ENCODE data around the gene RFX5.

Gene RFX5

DNA sequence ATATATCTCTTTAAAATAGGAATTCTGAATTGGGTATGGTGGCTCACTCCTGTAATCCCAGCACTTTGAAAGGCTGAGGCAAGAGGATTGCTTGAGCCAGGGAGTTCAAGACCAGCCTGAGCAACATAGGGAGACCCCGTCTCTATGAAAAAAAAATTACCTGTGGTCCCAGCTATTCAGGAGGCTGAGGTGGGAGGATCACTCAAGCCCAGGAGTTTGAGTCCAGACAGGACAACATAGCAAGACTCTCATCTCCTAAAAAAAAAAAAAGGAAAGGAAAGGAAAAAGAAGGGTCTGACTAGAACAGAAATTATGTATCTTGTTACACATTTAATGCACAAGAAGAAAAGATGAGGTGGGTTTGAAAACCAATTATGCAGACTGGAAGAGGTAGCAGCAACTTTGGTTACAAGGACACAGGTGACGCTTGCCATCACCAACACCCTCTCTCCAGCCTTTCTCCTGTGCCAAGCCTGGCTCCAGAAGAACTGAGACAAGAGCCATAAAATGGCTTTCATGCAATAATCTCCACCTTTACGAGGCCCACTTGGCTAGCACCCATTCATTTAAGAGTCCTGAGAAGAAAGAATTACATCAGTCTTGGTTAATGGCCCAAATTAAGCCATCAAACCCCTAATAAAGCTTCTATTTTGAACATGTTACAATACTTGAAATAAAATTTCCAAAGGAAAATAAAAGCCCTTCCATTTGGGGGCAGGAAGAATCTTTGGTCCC, 30.3 kb upstream of the RFX5 start:
- H3K4me3 ChIP-seq (ENCODE audit: low read depth, low read length): no peak overlapping the region
- TF ChIP-seq, protein P1, sequence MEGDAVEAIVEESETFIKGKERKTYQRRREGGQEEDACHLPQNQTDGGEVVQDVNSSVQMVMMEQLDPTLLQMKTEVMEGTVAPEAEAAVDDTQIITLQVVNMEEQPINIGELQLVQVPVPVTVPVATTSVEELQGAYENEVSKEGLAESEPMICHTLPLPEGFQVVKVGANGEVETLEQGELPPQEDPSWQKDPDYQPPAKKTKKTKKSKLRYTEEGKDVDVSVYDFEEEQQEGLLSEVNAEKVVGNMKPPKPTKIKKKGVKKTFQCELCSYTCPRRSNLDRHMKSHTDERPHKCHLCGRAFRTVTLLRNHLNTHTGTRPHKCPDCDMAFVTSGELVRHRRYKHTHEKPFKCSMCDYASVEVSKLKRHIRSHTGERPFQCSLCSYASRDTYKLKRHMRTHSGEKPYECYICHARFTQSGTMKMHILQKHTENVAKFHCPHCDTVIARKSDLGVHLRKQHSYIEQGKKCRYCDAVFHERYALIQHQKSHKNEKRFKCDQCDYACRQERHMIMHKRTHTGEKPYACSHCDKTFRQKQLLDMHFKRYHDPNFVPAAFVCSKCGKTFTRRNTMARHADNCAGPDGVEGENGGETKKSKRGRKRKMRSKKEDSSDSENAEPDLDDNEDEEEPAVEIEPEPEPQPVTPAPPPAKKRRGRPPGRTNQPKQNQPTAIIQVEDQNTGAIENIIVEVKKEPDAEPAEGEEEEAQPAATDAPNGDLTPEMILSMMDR (IDR thresholded peaks at IDR 0.05; ENCODE audit: low read depth, low read length): no peak
- TF ChIP-seq, protein P2, sequence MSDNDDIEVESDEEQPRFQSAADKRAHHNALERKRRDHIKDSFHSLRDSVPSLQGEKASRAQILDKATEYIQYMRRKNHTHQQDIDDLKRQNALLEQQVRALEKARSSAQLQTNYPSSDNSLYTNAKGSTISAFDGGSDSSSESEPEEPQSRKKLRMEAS (IDR thresholded peaks at IDR 0.05; ENCODE audit: low read depth, low read length): no peak
- no peak for TF ChIP-seq POLR2A (IDR thresholded peaks at IDR 0.05; ENCODE audit: extremely low read depth, insufficient read length)
- no peak for DNase-seq (ENCODE audit: low read depth)

DNA sequence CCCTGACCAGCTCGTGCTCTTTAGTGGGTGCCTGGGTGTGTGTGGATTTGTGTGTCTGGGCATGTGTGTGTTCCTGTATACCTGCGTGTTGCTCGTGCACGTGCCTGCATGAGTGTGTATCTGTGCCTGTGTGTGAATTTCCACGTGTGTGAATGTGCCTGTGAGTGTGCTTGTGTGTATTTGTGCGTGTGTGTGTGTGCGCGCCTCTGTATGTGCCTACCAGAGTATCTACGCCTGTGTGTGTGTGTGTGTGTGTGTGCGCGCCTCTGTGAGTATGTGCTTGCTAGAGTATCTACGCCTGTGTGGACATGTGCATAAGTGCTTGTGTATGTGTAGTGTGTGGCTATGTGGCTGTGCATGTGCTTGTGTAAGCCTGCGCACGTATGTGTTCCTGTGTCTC, 26.1 kb upstream of the RFX5 start:
- TF ChIP-seq POLR2A (IDR thresholded peaks at IDR 0.05; ENCODE audit: extremely low read depth, insufficient read length) (no peak), MYC (IDR thresholded peaks at IDR 0.05; ENCODE audit: low read depth, low read length) (no peak)
- TF ChIP-seq, protein P2 (IDR thresholded peaks at IDR 0.05; ENCODE audit: low read depth, low read length): no peak
- TF ChIP-seq, protein P1 (IDR thresholded peaks at IDR 0.05; ENCODE audit: low read depth, low read length): no peak
- DNase-seq (ENCODE audit: low read depth): no peak
- H3K4me3 ChIP-seq (ENCODE audit: low read depth, low read length): no peak overlapping the region

DNA sequence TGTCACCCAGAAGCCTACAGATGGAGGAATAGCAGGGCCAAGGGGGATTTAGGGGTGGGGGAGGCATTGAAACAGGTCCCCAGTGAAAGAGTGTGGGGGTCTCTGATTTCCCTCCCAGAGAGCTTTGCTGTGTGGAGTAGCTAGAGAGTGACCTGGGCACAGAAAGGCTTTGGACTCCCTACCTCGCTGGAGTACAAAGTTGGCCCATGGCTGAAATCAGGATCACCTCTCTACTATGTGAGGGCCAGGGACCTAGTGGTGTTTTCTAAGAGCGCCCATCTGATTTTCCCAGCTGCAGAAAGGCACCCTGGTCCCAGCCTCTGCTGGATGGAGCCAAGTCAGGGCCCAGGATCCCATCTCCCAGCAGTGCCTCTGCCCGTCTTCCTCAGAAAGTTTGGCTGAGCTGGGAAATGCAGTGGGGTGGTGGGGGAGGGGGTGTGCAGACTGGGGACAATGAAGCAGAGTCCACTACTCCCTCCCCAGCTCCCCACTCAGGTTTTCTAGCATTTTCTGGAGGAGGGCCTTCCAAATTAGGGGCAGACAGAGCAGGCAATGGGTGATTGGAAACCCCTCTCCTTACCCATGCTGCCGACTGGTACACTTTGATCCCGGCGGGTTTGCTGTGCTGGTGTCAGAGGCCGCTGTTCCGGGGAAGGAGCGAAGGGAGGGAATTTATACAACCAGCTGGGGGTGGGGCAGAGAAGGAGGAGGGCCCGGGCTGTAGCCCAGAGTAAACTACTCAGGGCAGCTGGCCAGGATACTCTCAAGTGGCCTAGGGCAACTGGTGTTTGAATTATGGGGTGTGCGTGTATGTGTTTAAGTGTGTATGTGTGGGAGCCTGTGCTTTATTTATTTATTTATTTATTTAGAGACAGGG, 25.2 kb upstream of the RFX5 start, which contains the start of gene SELENBP1:
Gene SELENBP1, minus strand, starts transcription at position 648 of the 877 bp plus-strand sequence. Its CDS starts 64 bp downstream, at position 584.
- DNase-seq (ENCODE audit: low read depth): no peak
- TF ChIP-seq, protein P2 (IDR thresholded peaks at IDR 0.05; ENCODE audit: low read depth, low read length): no peak
- TF ChIP-seq POLR2A (IDR thresholded peaks at IDR 0.05; ENCODE audit: extremely low read depth, insufficient read length): no peak
- TF ChIP-seq, protein P1 (IDR thresholded peaks at IDR 0.05; ENCODE audit: low read depth, low read length): no peak
- no peak for TF ChIP-seq MYC (IDR thresholded peaks at IDR 0.05; ENCODE audit: low read depth, low read length)
- no peak within 1 kb of the TSS for H3K4me3 ChIP-seq (ENCODE audit: low read depth, low read length)

DNA sequence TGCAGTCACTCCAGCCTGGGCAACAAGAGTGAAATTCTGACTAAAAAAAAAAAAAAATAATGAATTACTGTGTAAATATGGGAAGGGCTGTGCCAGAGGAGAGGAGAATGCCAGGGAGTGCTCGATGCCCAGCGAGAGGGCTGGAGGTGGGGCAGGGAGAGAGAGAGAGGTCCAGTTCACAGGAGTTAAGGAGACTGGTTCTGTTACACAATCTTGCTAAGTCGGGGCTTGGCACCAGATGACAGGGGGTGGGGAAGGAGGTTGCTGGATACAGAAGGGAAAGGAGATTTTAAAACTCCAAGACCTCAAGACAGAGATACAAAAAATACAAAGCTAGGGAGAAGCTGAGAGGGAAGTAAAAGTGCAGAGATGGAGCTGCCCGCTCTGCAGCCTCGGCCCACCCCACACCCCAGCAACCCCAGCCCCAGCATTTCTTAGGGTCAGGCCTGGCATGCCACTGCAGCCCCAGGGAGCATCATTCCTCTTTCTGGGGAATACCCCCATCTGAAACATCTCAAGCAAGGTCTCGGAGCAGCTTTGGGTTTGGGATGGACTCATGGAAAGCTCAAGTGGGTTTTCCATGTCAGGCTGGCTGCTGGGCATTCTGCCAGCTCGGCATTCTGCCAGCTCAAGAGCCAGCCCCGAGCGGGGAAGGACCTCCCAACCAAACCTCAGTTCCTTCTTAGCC, 24.5 kb upstream of the RFX5 start:
- H3K4me3 ChIP-seq (ENCODE audit: low read depth, low read length): no peak overlapping the region
- no peak for DNase-seq (ENCODE audit: low read depth)
- TF ChIP-seq, protein P2 (IDR thresholded peaks at IDR 0.05; ENCODE audit: low read depth, low read length): no peak
- TF ChIP-seq MYC (IDR thresholded peaks at IDR 0.05; ENCODE audit: low read depth, low read length): no peak

DNA sequence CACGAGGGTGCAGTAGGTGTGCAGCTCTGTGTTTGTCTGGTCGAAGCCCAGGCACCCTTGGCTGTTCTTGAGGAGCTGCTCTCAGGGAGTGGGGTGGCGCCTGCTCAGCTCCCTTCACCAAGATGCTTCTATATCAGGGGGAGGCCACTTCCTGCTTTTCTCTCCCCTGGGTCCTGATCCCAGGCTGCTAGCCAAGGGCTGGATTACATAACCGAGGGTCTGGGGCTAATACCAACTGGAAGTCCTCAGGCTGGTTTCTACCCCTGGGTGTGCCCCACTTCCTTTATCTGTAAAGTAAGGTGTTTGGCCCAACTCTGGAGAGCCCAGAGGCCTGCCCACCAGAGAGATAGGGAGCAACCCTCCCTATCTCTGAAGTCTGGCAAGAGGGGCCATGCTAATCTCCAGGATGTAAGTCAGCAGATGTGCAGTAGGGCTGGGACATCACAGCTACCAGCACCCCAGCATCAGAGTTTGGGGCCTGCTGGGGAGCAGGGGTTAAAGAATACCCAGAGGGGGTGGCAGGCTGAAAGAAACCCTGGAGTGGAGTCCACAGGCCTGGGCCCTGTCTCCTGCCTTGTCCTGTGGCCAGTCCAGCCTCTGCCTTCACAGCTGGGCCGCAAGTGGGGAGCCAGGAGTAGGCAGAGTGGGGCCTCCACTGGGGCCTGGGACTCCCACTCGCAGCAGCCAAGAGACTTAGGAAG, 23.3 kb upstream of the RFX5 start:
- no peak overlapping the region for H3K4me3 ChIP-seq (ENCODE audit: low read depth, low read length)

More for the DNA sequence above, 23.3 kb upstream of the RFX5 start:
- TF ChIP-seq, protein P2 (IDR thresholded peaks at IDR 0.05; ENCODE audit: low read depth, low read length): no peak
- TF ChIP-seq POLR2A (IDR thresholded peaks at IDR 0.05; ENCODE audit: extremely low read depth, insufficient read length) (no peak), MYC (IDR thresholded peaks at IDR 0.05; ENCODE audit: low read depth, low read length) (no peak)
- TF ChIP-seq, protein P1 (IDR thresholded peaks at IDR 0.05; ENCODE audit: low read depth, low read length): no peak
- peak; percentile 97 for DNase-seq (ENCODE audit: low read depth)

All from NB4 (cell line).